GM18517 (cell line): Measurements from ENCODE around the gene FLNC.

ENCODE experiments used
- ATAC-seq: cut with Tn5 transposase; IDR thresholded peaks from one replicate; pipeline ENCODE4 v1.9.1; 2021; ENCODE audit warnings: mild to moderate bottlenecking, moderate library complexity; ENCODE audit not compliant: unreplicated experiment

Gene FLNC

DNA sequence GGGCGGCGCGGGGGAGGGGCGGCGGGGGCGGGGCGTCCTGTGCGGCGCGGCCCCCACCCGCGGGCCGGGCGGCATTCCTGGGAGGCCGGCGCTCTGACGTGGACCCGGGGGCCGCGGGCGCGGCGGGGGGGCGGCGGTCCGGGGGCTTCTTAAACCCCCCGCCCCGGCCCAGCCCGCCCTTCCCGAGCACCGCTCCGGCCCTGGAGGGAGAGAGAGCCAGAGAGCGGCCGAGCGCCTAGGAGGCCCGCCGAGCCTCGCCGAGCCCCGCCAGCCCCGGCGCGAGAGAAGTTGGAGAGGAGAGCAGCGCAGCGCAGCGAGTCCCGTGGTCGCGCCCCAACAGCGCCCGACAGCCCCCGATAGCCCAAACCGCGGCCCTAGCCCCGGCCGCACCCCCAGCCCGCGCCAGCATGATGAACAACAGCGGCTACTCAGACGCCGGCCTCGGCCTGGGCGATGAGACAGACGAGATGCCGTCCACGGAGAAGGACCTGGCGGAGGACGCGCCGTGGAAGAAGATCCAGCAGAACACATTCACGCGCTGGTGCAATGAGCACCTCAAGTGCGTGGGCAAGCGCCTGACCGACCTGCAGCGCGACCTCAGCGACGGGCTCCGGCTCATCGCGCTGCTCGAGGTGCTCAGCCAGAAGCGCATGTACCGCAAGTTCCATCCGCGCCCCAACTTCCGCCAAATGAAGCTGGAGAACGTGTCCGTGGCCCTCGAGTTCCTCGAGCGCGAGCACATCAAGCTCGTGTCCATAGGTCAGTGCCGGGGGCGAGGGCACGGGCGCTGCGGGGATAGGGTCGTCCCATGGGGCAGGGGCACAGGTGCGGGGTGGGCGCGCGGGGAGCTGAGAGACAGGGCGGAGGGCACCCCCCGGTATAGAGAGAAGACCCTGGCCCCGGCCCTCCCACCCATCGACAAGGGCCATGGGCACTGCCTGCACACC is at the start of gene FLNC:
Gene FLNC (plus strand): TSS at position 176 of the 947 bp plus-strand sequence. CDS start 232 bp downstream, at position 408.
- no peak for ATAC-seq

- ATAC-seq, result no peak
Measured at GRCh38 chr7:128781126-128781525, 49.1 kb upstream of the FLNC start.

DNA sequence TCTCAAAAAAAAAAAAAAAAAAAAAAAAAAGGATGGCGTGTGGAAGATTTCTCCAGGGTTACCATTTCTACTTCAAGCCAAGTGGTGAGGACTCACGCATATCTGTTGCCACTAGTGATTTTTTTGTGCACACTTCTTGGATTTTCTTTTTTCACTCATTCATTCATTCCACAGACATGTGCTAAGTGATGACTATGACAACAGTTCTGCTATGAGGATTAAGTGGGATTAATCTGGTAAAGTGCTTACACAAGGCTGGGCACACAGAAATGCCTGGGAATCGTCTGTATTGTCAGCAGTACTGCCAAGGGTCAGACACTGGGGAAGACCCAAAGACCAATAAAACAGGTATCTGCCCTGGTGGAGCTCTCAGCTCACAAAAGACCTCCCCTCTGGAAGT is 48.4 kb upstream of the FLNC start:
- ATAC-seq, result no peak

GRCh38 chr7:128783143-128783861 is 46.9 kb upstream of the FLNC start:
- no peak for ATAC-seq

- ATAC-seq, result no peak
Measured at GRCh38 chr7:128785738-128786137, 44.5 kb upstream of the FLNC start.

DNA sequence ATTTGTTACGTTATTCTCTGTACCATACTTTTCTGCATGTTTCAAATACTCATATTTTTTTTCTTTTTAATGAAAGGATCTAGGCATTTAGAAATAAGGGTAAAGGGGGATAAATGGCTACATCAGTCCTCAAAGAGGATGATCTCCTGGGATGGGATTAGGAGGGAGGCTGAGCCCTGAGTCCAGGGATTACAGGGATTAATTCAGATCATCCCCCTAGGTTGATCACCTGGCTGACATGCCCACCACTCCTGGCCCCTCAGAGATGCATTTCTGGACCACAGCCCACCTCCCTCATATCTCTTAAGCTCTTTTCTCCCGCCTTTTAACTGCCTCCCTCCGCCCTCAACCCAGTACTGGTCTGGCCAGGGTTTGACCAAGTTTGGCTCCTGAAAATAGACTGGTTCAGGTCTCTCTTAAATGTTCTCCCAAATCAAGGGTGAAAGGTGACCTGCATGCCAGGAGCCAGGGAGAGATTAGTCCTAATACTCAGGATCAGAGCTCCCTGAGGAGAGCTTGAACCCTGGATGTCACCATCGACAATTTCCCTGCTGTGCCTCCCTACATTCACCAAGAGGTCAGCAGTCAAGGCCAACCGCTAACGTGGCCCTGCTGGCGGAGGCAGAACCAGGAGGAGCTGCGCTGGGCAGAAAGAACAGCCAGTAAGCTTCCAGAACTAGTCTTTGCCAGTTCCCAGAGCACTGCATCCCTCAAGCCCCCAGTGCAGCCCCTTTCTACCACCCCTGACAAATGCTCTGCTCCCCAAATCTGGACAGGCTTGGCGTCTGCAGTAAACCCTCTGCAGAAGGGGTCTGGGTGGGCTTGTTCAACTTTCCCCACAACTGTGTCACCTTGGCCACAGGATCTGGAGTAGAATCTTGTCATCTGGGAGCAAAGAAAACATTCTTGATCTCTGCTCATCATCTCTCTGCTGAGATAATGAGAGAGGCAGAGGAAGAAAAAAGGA is 41.5 kb upstream of the FLNC start:
- no peak for ATAC-seq

GRCh38 chr7:128790315-128791041 is 39.7 kb upstream of the FLNC start:
- no peak for ATAC-seq

DNA sequence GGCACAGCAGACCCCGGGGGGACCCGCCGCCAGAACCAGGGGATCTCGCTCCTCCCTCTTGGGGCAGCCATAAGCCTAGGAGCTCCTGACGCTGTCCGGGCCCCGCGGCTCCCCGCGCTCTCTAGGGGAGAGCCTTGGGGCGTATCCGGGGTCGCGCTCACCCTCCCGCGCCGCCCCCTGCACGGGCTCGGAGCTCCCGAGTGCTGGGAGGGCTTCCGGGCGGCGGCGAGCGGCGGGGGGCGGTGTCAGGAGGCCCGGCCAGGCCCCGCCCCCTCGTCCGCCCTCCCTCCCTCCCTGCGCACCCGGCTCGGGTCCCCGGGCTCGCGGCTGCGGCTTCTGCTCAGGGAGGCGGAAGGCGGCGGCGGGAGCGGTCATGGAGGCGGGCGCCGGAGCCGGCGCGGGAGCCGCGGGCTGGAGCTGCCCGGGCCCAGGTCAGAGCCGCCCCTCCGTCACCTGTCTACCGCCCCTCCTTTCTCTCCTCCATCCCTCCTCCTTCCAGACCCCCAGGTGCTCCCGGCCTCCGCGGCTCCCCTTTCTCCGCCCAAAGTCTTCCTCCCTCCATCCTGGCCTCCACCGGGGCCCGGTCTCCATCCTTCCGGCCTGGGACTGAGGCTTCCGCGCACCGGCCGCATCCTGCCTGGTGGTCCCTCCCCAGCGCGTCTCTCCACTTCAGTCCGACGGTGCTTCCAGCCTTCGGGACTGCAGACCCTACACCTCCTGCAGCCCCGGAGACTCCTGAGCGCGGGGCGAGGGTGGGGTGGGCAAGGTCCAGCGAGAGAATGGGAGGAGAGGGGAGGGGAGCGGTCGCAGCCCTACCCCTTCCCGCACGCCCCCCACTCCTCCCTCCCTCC is 38.9 kb upstream of the FLNC start, which contains the start of gene CCDC136:
Gene CCDC136 (plus strand): TSS at position 848 of the 851 bp plus-strand sequence. CDS start 444 bp downstream, outside the sequence.
- peak; percentile 73 for ATAC-seq

GRCh38 chr7:128791972-128792327 is 38.3 kb upstream of the FLNC start:
- no peak for ATAC-seq

DNA sequence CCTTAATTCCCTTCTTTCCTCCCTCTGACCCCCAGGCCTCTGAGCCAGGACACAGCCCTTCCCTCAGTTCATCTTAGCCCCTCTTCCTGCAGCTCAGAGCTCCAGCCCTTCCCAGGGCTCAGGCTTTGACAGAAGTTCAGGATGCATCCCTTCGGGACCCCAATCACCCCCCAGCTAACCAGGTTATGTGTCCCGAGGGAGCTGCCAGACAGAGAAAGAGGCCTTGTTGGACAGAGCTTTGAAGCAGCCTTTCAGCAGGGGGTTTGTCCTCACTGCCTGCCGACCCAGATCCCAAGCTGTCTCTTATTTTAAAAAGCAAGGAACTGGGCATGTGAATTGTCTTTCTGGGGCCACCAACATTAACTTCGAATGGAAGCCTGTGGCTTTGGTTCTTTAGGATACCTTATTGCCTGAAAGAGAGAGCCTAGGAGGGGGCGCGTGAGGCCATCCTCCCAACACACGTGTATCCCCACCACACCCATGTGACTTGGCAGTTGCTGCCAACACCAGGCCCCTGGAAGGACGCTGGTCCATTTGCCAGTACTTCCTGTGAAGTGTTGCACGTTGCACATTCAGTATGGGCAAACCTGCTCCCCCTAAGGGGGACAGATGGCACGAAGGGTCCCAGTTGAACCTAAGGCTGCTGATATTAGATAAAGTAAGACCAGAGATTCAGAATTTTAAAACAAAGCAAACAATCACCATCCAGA is 37.6 kb upstream of the FLNC start:
- ATAC-seq, result no peak

- ATAC-seq, result no peak
Measured at GRCh38 chr7:128793181-128793547, 37.0 kb upstream of the FLNC start.

- ATAC-seq, result no peak
Measured at GRCh38 chr7:128794020-128794419, 36.2 kb upstream of the FLNC start.

- ATAC-seq, result no peak
Measured at GRCh38 chr7:128794436-128794835, 35.8 kb upstream of the FLNC start.

GRCh38 chr7:128795129-128795528 is 35.1 kb upstream of the FLNC start:
- no peak for ATAC-seq

DNA sequence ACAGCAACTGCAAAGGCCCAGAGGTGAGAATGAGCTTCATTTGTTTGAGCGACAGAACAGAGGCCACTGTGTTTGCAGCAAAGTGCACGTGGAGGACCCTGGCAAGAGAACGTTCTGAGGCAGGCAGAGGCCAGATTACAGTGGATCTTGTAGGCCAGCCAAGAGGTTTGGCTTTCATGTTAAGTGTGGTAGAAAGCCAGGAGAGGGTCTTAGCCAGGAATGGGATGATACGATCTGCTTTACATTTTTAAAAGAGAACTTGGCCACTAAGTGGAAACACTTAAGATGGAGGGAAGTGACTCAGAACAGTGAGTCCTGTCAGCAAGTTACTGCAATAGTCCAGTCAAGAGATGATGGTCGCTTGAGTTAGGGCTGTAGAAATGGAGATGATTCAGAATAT is 33.9 kb upstream of the FLNC start:
- ATAC-seq, result no peak

DNA sequence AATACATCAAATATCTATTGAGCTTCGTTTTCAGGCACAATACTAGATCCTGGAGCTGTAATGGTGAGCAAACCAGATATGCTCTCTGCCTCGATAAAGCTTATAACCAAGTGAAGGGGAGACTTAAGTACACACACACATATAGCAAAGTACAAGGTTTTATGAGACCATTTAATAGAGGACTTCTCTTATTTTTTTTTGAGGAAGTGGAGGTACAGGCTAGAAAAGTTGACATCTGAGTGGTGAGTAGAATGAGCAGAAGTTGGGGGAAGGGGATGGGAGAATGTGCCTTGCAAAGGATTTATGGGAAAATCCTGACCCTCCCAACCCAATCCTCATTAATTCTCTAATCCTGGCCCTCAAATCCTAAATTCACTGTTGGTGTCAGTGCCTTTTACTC is 30.8 kb upstream of the FLNC start:
- ATAC-seq, result no peak

DNA sequence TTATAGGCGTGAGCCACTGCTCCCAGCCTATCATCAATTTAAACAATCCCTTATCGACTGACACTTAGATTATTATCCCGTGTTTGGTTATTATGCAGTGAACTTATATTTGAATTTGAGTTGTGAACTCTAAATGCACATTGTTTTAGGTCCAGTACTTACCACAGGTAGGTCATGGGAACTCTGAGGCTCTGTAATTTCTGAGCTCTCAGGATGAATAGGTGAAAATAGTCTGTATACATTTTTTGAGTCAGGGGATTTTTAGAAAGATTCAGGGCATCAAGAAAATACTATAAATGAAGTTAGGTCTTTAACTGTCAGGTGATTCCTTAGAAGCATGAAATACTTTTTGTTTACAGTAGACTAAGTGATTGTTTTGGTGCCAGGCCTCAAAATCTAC is 29.6 kb upstream of the FLNC start:
- ATAC-seq, result no peak

DNA sequence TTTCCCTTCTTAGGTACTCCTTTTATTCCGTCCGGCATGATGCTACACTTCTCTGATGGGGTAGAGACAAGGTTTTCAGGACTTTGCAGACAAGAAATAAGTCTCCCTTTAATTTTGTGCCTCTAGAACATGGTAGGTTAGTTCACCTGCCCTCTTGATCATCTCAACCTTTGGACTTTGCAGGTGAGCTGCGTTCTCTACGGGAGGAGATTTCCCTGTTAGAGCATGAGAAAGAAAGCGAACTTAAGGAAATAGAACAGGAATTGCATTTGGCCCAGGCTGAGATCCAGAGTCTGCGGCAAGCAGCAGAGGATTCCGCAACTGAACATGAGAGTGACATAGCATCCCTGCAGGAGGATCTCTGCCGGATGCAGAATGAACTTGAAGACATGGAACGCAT is 29.2 kb upstream of the FLNC start:
- no peak for ATAC-seq
